PFSK-1 (cell line): ENCODE results near the gene PROZ.

Source experiments
- FOXP2 ChIP-seq: optimal IDR thresholded peaks from 2 replicates; pipeline ENCODE3; 2011; ENCODE audit warnings: borderline replicate concordance, control low read depth, inconsistent platforms; ENCODE audit not compliant: insufficient read depth; ENCODE audit errors: extremely low read length, extremely low read depth
- POLR2AphosphoS5 ChIP-seq: IDR thresholded peaks from 2 replicates; pipeline ENCODE4 v1.6.1; 2012; ENCODE audit warnings: low read depth, mild to moderate bottlenecking, control low read depth, low read length, moderate library complexity
- SIN3A ChIP-seq: IDR thresholded peaks from 2 replicates; pipeline ENCODE4 v1.6.1; 2012; ENCODE audit warnings: mild to moderate bottlenecking, low read length, moderate library complexity, borderline replicate concordance; ENCODE audit not compliant: insufficient read depth
- TAF1 ChIP-seq: IDR thresholded peaks from 2 replicates; pipeline ENCODE4 v1.6.1; 2012; ENCODE audit warnings: low read length, control low read depth, borderline replicate concordance; ENCODE audit not compliant: insufficient read depth
- TF ChIP-seq, protein P1 (sequence below), 2 experiments: IDR thresholded peaks; 2 replicates each; pipeline versions ENCODE4 v1.6.1 to v1.8.0; 2011 to 2012; ENCODE audit warnings: low read depth in 2 of 2, low read length in 2 of 2, control low read depth in 1 of 2, inconsistent platforms in 1 of 2, mild to moderate bottlenecking in 1 of 2, moderate library complexity in 1 of 2; ENCODE audit not compliant: insufficient read depth in 1 of 2

PROZ gene

DNA sequence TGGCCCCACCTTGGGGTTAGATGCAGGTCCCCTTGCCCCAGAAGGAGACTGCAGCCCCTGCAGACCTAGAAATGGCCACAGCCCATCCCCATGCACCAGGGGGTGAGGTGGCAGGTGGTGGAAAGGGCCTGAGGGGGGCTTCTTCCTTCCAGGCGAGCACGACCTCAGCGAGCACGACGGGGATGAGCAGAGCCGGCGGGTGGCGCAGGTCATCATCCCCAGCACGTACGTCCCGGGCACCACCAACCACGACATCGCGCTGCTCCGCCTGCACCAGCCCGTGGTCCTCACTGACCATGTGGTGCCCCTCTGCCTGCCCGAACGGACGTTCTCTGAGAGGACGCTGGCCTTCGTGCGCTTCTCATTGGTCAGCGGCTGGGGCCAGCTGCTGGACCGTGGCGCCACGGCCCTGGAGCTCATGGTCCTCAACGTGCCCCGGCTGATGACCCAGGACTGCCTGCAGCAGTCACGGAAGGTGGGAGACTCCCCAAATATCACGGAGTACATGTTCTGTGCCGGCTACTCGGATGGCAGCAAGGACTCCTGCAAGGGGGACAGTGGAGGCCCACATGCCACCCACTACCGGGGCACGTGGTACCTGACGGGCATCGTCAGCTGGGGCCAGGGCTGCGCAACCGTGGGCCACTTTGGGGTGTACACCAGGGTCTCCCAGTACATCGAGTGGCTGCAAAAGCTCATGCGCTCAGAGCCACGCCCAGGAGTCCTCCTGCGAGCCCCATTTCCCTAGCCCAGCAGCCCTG lies 40.0 kb upstream of the PROZ start:
- TF ChIP-seq TAF1, result no peak
- no peak for TF ChIP-seq FOXP2
- no peak for TF ChIP-seq POLR2AphosphoS5
- TF ChIP-seq, protein P1, sequence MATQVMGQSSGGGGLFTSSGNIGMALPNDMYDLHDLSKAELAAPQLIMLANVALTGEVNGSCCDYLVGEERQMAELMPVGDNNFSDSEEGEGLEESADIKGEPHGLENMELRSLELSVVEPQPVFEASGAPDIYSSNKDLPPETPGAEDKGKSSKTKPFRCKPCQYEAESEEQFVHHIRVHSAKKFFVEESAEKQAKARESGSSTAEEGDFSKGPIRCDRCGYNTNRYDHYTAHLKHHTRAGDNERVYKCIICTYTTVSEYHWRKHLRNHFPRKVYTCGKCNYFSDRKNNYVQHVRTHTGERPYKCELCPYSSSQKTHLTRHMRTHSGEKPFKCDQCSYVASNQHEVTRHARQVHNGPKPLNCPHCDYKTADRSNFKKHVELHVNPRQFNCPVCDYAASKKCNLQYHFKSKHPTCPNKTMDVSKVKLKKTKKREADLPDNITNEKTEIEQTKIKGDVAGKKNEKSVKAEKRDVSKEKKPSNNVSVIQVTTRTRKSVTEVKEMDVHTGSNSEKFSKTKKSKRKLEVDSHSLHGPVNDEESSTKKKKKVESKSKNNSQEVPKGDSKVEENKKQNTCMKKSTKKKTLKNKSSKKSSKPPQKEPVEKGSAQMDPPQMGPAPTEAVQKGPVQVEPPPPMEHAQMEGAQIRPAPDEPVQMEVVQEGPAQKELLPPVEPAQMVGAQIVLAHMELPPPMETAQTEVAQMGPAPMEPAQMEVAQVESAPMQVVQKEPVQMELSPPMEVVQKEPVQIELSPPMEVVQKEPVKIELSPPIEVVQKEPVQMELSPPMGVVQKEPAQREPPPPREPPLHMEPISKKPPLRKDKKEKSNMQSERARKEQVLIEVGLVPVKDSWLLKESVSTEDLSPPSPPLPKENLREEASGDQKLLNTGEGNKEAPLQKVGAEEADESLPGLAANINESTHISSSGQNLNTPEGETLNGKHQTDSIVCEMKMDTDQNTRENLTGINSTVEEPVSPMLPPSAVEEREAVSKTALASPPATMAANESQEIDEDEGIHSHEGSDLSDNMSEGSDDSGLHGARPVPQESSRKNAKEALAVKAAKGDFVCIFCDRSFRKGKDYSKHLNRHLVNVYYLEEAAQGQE (IDR thresholded peaks at IDR 0.05; ENCODE audit: insufficient read depth in 1 of 2, low read depth in 2 of 2, low read length in 2 of 2), result no peak
- TF ChIP-seq SIN3A, result no peak

DNA sequence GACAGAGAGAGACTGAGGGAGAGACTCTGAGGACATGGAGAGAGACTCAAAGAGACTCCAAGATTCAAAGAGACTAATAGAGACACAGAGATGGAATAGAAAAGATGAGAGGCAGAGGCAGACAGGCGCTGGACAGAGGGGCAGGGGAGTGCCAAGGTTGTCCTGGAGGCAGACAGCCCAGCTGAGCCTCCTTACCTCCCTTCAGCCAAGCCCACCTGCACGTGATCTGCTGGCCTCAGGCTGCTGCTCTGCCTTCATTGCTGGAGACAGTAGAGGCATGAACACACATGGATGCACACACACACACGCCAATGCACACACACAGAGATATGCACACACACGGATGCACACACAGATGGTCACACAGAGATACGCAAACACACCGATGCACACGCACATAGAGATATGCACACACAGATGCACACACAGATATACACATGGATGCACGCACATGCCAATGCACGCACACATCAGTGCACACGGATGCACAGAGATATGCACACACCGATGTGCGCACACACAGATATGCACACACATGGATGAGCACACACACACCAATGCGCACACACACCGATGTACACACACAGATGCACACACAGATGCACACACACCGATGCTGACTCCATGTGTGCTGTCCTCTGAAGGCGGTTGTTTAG lies 39.2 kb upstream of the PROZ start:
- TF ChIP-seq SIN3A, result no peak
- TF ChIP-seq, protein P1 (IDR thresholded peaks at IDR 0.05; ENCODE audit: insufficient read depth in 1 of 2, low read depth in 2 of 2, low read length in 2 of 2), result no peak
- TF ChIP-seq FOXP2, result no peak
- no peak for TF ChIP-seq TAF1
- TF ChIP-seq POLR2AphosphoS5, result no peak

- TF ChIP-seq POLR2AphosphoS5 (no peak), SIN3A (no peak), FOXP2 (no peak), TAF1 (no peak)
- TF ChIP-seq, protein P1 (IDR thresholded peaks at IDR 0.05; ENCODE audit: insufficient read depth in 1 of 2, low read depth in 2 of 2, low read length in 2 of 2), result no peak
These were observed 38.6 kb upstream of the PROZ start for GRCh38 chr13:113119822-113120189.

- TF ChIP-seq, protein P1 (IDR thresholded peaks at IDR 0.05; ENCODE audit: insufficient read depth in 1 of 2, low read depth in 2 of 2, low read length in 2 of 2), result no peak
- no peak for TF ChIP-seq TAF1
- TF ChIP-seq FOXP2, result no peak
These were observed 37.9 kb upstream of the PROZ start for GRCh38 chr13:113120300-113121182.
